GM23248 (cell line): ENCODE data around the gene COL13A1.

ENCODE experiments used
- EZH2 ChIP-seq: fragments of 200-600 bp; sonication (generic); IDR thresholded peaks from 2 replicates; pipeline ENCODE4 v1.6.1; 2018; ENCODE audit warnings: antibody characterized with exemption, mild to moderate bottlenecking; ENCODE audit not compliant: insufficient read depth, poor library complexity, severe bottlenecking
- EZH2phosphoT487 ChIP-seq: fragments of 200-600 bp; sonication (generic); IDR thresholded peaks from 2 replicates; pipeline ENCODE4 v1.6.1; 2018; ENCODE audit warnings: antibody characterized with exemption, moderate library complexity, mild to moderate bottlenecking, low read depth; ENCODE audit not compliant: insufficient read depth

- no peak for TF ChIP-seq EZH2
- no peak for TF ChIP-seq EZH2phosphoT487
Observed at GRCh38 chr10:69876931-69877330, 75.2 kb downstream of the COL13A1 start.
